Osteocyte (in vitro differentiated cells): ENCODE measurements around the gene RAB35. TPM values are rescaled to one million over a fixed set of nuclear protein-coding genes. Genes with fewer than 3 reads are reported as not detected.

ENCODE experiments used
- DNase-seq: peaks from one replicate; pipeline ENCODE4 v3.0.0; 2021; ENCODE audit warnings: mixed read lengths; ENCODE audit not compliant: unreplicated experiment; ENCODE audit errors: extremely low spot score
- H3K27ac Mint-ChIP-seq: one replicate; pipeline ENCODE4 v1.8.0; 2021; ENCODE audit warnings: mild to moderate bottlenecking, mixed read lengths; ENCODE audit not compliant: unreplicated experiment
- H3K27me3 Mint-ChIP-seq: one replicate; pipeline ENCODE4 v1.8.0; 2021; ENCODE audit warnings: mixed read lengths; ENCODE audit not compliant: unreplicated experiment
- H3K36me3 Mint-ChIP-seq: one replicate; pipeline ENCODE4 v1.8.0; 2021; ENCODE audit warnings: mixed read lengths; ENCODE audit not compliant: unreplicated experiment
- H3K4me1 Mint-ChIP-seq: one replicate; pipeline ENCODE4 v1.8.0; 2021; ENCODE audit warnings: mixed read lengths; ENCODE audit not compliant: unreplicated experiment
- H3K4me3 Mint-ChIP-seq: one replicate; pipeline ENCODE4 v1.8.0; 2021; ENCODE audit warnings: mild to moderate bottlenecking, moderate library complexity, mixed read lengths; ENCODE audit not compliant: unreplicated experiment
- H3K9me3 Mint-ChIP-seq: one replicate; pipeline ENCODE4 v1.8.0; 2021; ENCODE audit warnings: mixed read lengths; ENCODE audit not compliant: unreplicated experiment
- CTCF ChIP-seq: fragments of 200-600 bp; sonication (generic); IDR thresholded peaks from 2 replicates; pipeline ENCODE4 v1.5.0; 2021; ENCODE audit warnings: antibody characterized with exemption, mild to moderate bottlenecking, moderate library complexity
- total RNA-seq: library from RNA; stranded (reverse); gene quantifications from 2 replicates; pipeline ENCODE4 v1.2.1, GENCODE V29; 2021

RAB35 gene
- total RNA-seq, 1 donor from 2014 or later, result 47.1 TPM

GRCh38 chr12:120101182-120101581 lies 15.4 kb downstream of the RAB35 start:
- Mint-ChIP-seq H3K4me3 (no peak overlapping the region), H3K27me3 (no peaks in the 10 kb centered on the region), H3K4me1 (peaks cover 8% of the 10 kb centered on the region), H3K27ac (no peak overlapping the region), H3K36me3 (peaks cover 11% of the 10 kb centered on the region), H3K9me3 (no peaks in the 10 kb centered on the region)
- no peak for TF ChIP-seq CTCF
- no peak for DNase-seq

GRCh38 chr12:120100630-120101029 lies 15.9 kb downstream of the RAB35 start:
- peaks cover 8% of the 10 kb centered on the region for H3K4me1 Mint-ChIP-seq
- no peak overlapping the region for H3K4me3 Mint-ChIP-seq
- H3K9me3 Mint-ChIP-seq, result no peaks in the 10 kb centered on the region
- H3K36me3 Mint-ChIP-seq, result peaks cover 10% of the 10 kb centered on the region
- no peaks in the 10 kb centered on the region for H3K27me3 Mint-ChIP-seq
- TF ChIP-seq CTCF, result no peak
- H3K27ac Mint-ChIP-seq, result no peak overlapping the region
- DNase-seq, result no peak

GRCh38 chr12:120099738-120100137 lies 16.8 kb downstream of the RAB35 start:
- DNase-seq, result no peak
- H3K36me3 Mint-ChIP-seq, result peaks cover 12% of the 10 kb centered on the region
- H3K9me3 Mint-ChIP-seq, result no peaks in the 10 kb centered on the region
- peaks cover 3% of the 10 kb centered on the region for H3K4me1 Mint-ChIP-seq
- no peak overlapping the region for H3K27ac Mint-ChIP-seq
- TF ChIP-seq CTCF, result no peak
- no peaks in the 10 kb centered on the region for H3K27me3 Mint-ChIP-seq
- H3K4me3 Mint-ChIP-seq, result no peak overlapping the region

- DNase-seq, result no peak
- Mint-ChIP-seq H3K27me3 (no peaks in the 10 kb centered on the region), H3K9me3 (no peaks in the 10 kb centered on the region), H3K27ac (no peak overlapping the region), H3K36me3 (peaks cover 12% of the 10 kb centered on the region), H3K4me1 (peaks cover 3% of the 10 kb centered on the region), H3K4me3 (no peak overlapping the region)
- TF ChIP-seq CTCF, result no peak
Observed at GRCh38 chr12:120098756-120099470, 17.6 kb downstream of the RAB35 start.

- no peaks in the 10 kb centered on the region for H3K9me3 Mint-ChIP-seq
- no peak overlapping the region for H3K27ac Mint-ChIP-seq
- no peaks in the 10 kb centered on the region for H3K27me3 Mint-ChIP-seq
- peaks cover 13% of the 10 kb centered on the region for H3K36me3 Mint-ChIP-seq
- no peak for DNase-seq
- no peak for TF ChIP-seq CTCF
- peaks cover 5% of the 10 kb centered on the region for H3K4me1 Mint-ChIP-seq
- no peak overlapping the region for H3K4me3 Mint-ChIP-seq
Observed at GRCh38 chr12:120096671-120097202, 19.8 kb downstream of the RAB35 start.
